CD4-positive, alpha-beta T cell (primary cell): Measurements from ENCODE around the gene KCNN3. TPM values are rescaled to one million over a fixed set of nuclear protein-coding genes. Genes with fewer than 3 reads are reported as not detected.

Experiments used
- ATAC-seq: fragments of 200-7000 bp; cut with Tn5 transposase; one replicate; pipeline ENCODE4 v1.10.0; 2022; ENCODE audit warnings: mild to moderate bottlenecking; ENCODE audit not compliant: poor library complexity
- CTCF ChIA-PET: fragments of 350-600 bp; sonication (Branson Sonifier 250); formaldehyde crosslinking; loops from one replicate; lab custom pipeline; 2021; ENCODE audit warnings: antibody characterized with exemption, inconsistent platforms; lab: Charles Lee
- POLR2A ChIA-PET: fragments of 350-600 bp; sonication (Branson Sonifier 250); formaldehyde crosslinking; loops from one replicate; lab custom pipeline; 2021; ENCODE audit warnings: antibody characterized with exemption, inconsistent platforms; lab: Charles Lee
- DNase-seq, 14 experiments: peaks; one replicate each; pipeline ENCODE4 v3.0.0-alpha.2; 2013 to 2020; ENCODE audit warnings: mixed read lengths in 2 of 14
- H3K27ac ChIP-seq, 2 donors: one replicate each; pipeline versions ENCODE4 v1.5.1 to v1.7.0; 2013; ENCODE audit warnings: low read length in 2 of 2, low read depth in 1 of 2, mild to moderate bottlenecking in 1 of 2
- H3K27me3 ChIP-seq, 2 experiments: 1 replicate in 1 of 2; 2 replicates in 1 of 2; pipeline versions ENCODE4 v1.6.1 to v1.7.0; 2013; ENCODE audit warnings: low read length in 2 of 2, control low read depth in 1 of 2, mild to moderate bottlenecking in 1 of 2, moderate library complexity in 1 of 2; ENCODE audit not compliant: insufficient read depth in 2 of 2, control insufficient read depth in 1 of 2
- H3K36me3 ChIP-seq: one replicate; pipeline ENCODE4 v1.6.1; 2013; ENCODE audit warnings: low read length, control low read depth; ENCODE audit not compliant: insufficient read depth
- H3K4me1 ChIP-seq: one replicate; pipeline ENCODE4 v1.6.1; 2013; ENCODE audit warnings: low read length, control low read depth; ENCODE audit not compliant: insufficient read depth
- H3K4me3 ChIP-seq: one replicate; pipeline ENCODE4 v1.5.1; 2013; ENCODE audit warnings: mild to moderate bottlenecking, low read length, moderate library complexity
- H3K9me3 ChIP-seq, 2 experiments: 1 replicate in 1 of 2; 2 replicates in 1 of 2; pipeline versions ENCODE4 v1.6.1 to v1.7.0; 2013; ENCODE audit warnings: low read length in 2 of 2, mild to moderate bottlenecking in 2 of 2, control low read depth in 1 of 2, moderate library complexity in 1 of 2; ENCODE audit not compliant: control insufficient read depth in 1 of 2, insufficient read depth in 1 of 2
- H3K27ac Mint-ChIP-seq: one replicate; pipeline ENCODE4 v1.8.0; 2020; ENCODE audit warnings: mixed read lengths
- H3K27me3 Mint-ChIP-seq: one replicate; pipeline ENCODE4 v1.8.0; 2021; ENCODE audit warnings: mixed read lengths
- H3K36me3 Mint-ChIP-seq: one replicate; pipeline ENCODE4 v1.8.0; 2021; ENCODE audit warnings: low read depth, mixed read lengths
- H3K4me1 Mint-ChIP-seq: one replicate; pipeline ENCODE4 v1.8.0; 2021; ENCODE audit warnings: low read depth, mixed read lengths
- H3K4me3 Mint-ChIP-seq: one replicate; pipeline ENCODE4 v1.8.0; 2020; ENCODE audit warnings: mild to moderate bottlenecking, mixed read lengths
- H3K9me3 Mint-ChIP-seq: one replicate; pipeline ENCODE4 v1.8.0; 2020; ENCODE audit warnings: mixed read lengths
- CTCF ChIP-seq: fragments of 200-600 bp; IDR thresholded peaks from one replicate; pipeline ENCODE4 v1.8.0; 2022; ENCODE audit warnings: antibody characterized with exemption, mild to moderate bottlenecking
- intact Hi-C, 2 experiments: fragments of 100-400 bp; cut with DNase I in 1 of 2; cut with micrococcal nuclease in 1 of 2; formaldehyde crosslinking; loops; one replicate each; pipeline versions ENCODE4 v1.15.1 to v1.9.0; 2023 to 2025; cut with DNase I, micrococcal nuclease
- total RNA-seq, 174 experiments: library from RNA in 2 of 174; stranded (reverse) in 2 of 174; gene quantifications; one replicate each; pipeline ENCODE4 v1.2.3 and lab custom pipeline; 2021 to 2026

Gene KCNN3
- total RNA-seq, 2 experiments from 2014 or later: not detected

GRCh38 chr1:154741741-154742495, 128.2 kb downstream of the KCNN3 start:
- DNase-seq (no peak), ATAC-seq (no peak)
- ChIA-PET CTCF (no interaction called here), POLR2A (no interaction called here)
- H3K27ac ChIP-seq: no peak overlapping the region
- H3K36me3 Mint-ChIP-seq: no peaks in the 10 kb centered on the region
- intact Hi-C loops: no loop called here
- no peak overlapping the region for H3K27ac Mint-ChIP-seq
- no peaks in the 10 kb centered on the region for H3K9me3 Mint-ChIP-seq
- no peaks in the 10 kb centered on the region for H3K27me3 ChIP-seq
- H3K4me1 Mint-ChIP-seq: peaks cover 33% of the 10 kb centered on the region
- H3K4me3 Mint-ChIP-seq: no peak overlapping the region
- H3K9me3 ChIP-seq: no peaks in the 10 kb centered on the region
- H3K27me3 Mint-ChIP-seq: peaks cover 8% of the 10 kb centered on the region
- H3K4me3 ChIP-seq: no peak overlapping the region
- no peak for TF ChIP-seq CTCF
- no peaks in the 10 kb centered on the region for H3K36me3 ChIP-seq
- peaks cover 29% of the 10 kb centered on the region for H3K4me1 ChIP-seq

GRCh38 chr1:154741327-154741726, 128.8 kb downstream of the KCNN3 start:
- ChIA-PET POLR2A (no interaction called here), CTCF (no interaction called here)
- H3K27ac ChIP-seq: no peak overlapping the region
- ATAC-seq: no peak
- DNase-seq: no peak
- H3K4me1 ChIP-seq: peaks cover 23% of the 10 kb centered on the region
- Mint-ChIP-seq H3K9me3 (no peaks in the 10 kb centered on the region), H3K27ac (no peak overlapping the region), H3K4me1 (peaks cover 31% of the 10 kb centered on the region), H3K4me3 (no peak overlapping the region), H3K27me3 (peaks cover 8% of the 10 kb centered on the region), H3K36me3 (no peaks in the 10 kb centered on the region)
- intact Hi-C loops: no loop called here
- H3K27me3 ChIP-seq: no peaks in the 10 kb centered on the region
- no peak for TF ChIP-seq CTCF
- H3K4me3 ChIP-seq: no peak overlapping the region
- no peaks in the 10 kb centered on the region for H3K36me3 ChIP-seq
- no peaks in the 10 kb centered on the region for H3K9me3 ChIP-seq

DNA sequence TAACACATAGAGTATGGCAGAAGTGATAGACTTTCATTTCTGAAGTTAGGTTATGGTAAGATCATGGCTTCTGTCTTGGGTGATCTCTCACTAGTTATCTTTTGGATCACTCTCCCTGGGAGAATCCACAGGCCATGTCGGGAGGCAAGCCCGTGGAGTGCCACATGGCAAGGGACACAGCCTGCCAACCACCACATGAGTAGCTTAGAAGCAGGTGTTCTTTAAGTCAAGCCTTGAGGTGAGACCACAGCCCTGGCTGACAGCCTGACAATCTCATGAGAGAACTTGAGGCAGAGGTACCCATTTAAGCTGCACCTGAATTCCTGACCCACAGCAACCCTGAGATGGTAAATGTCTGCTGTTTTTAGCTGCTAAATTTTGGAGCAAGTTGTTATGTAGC, 130.4 kb downstream of the KCNN3 start:
- Histone ChIP-seq H3K4me1 (peaks cover 6% of the 10 kb centered on the region), H3K27ac (no peak overlapping the region), H3K36me3 (no peaks in the 10 kb centered on the region), H3K4me3 (no peak overlapping the region), H3K27me3 (no peaks in the 10 kb centered on the region), H3K9me3 (no peaks in the 10 kb centered on the region)
- H3K4me1 Mint-ChIP-seq: peaks cover 14% of the 10 kb centered on the region
- CTCF ChIA-PET: no interaction called here
- no peak overlapping the region for H3K27ac Mint-ChIP-seq
- POLR2A ChIA-PET: no interaction called here
- TF ChIP-seq CTCF: no peak
- H3K36me3 Mint-ChIP-seq: no peaks in the 10 kb centered on the region
- H3K27me3 Mint-ChIP-seq: peaks cover 8% of the 10 kb centered on the region
- H3K9me3 Mint-ChIP-seq: no peaks in the 10 kb centered on the region
- ATAC-seq (no peak), DNase-seq (no peak)
- no peak overlapping the region for H3K4me3 Mint-ChIP-seq
- intact Hi-C loops: no loop called here
